ENCODE results near the gene FBXW9.
"Not testable (repeated sequence)": the region's sequence is repeated elsewhere in the genome, so short reads cannot be mapped to it uniquely, and the experiment has no call there.

The FBXW9 gene

DNA sequence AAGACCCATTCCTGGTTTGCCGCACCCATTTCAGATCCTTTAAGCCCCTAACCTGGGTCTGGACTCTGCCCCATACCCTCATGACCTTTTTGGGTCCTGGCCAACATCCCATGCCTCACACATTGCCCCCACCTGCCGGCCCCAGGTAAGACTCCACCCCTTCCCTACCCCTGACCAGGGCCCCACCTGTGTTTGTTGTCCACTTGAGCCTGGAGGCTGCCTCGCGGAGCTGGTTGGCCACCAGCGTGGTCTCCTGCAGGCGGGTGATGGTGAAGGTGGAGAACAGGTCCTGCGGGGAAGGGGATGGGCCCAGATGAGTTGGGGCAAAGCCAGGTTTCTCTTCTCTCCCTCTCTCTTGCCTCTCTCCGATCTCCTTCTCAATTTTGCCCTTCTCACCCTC lies 49.4 kb downstream of the FBXW9 start:
- H3K79me2 ChIP-seq (ENCODE audit: insufficient read depth, low read depth): no peaks in the 10 kb centered on the region
- no peak overlapping the region for H3K9ac ChIP-seq
- H3K4me1 ChIP-seq (ENCODE audit: low read depth, poor library complexity, severe bottlenecking): no peaks in the 10 kb centered on the region
- no peaks in the 10 kb centered on the region for H3K27me3 ChIP-seq (ENCODE audit: insufficient read depth, low read depth)
- TF ChIP-seq, protein P1, sequence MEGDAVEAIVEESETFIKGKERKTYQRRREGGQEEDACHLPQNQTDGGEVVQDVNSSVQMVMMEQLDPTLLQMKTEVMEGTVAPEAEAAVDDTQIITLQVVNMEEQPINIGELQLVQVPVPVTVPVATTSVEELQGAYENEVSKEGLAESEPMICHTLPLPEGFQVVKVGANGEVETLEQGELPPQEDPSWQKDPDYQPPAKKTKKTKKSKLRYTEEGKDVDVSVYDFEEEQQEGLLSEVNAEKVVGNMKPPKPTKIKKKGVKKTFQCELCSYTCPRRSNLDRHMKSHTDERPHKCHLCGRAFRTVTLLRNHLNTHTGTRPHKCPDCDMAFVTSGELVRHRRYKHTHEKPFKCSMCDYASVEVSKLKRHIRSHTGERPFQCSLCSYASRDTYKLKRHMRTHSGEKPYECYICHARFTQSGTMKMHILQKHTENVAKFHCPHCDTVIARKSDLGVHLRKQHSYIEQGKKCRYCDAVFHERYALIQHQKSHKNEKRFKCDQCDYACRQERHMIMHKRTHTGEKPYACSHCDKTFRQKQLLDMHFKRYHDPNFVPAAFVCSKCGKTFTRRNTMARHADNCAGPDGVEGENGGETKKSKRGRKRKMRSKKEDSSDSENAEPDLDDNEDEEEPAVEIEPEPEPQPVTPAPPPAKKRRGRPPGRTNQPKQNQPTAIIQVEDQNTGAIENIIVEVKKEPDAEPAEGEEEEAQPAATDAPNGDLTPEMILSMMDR (conservative IDR thresholded peaks at IDR 0.05; ENCODE audit: low read depth, low read length): no peak
- no peaks in the 10 kb centered on the region for H3K36me3 ChIP-seq (ENCODE audit: insufficient read depth)
- no peak overlapping the region for H3K4me2 ChIP-seq
- H2AFZ ChIP-seq (ENCODE audit: low read depth): no peak overlapping the region
- H4K20me1 ChIP-seq (ENCODE audit: insufficient read depth): no peaks in the 10 kb centered on the region
- H3K27ac ChIP-seq: no peak overlapping the region
- H3K4me3 ChIP-seq (IDR thresholded peaks at IDR 0.05; ENCODE audit: insufficient read depth, low read depth, low read length): no peak overlapping the region

- Histone ChIP-seq H3K4me3 (IDR thresholded peaks at IDR 0.05; ENCODE audit: insufficient read depth, low read depth, low read length) (no peak overlapping the region), H3K27me3 (ENCODE audit: insufficient read depth, low read depth) (no peaks in the 10 kb centered on the region), H3K36me3 (ENCODE audit: insufficient read depth) (no peaks in the 10 kb centered on the region), H2AFZ (ENCODE audit: low read depth) (no peak overlapping the region), H3K4me2 (no peak overlapping the region), H3K27ac (no peak overlapping the region), H3K79me2 (ENCODE audit: insufficient read depth, low read depth) (no peaks in the 10 kb centered on the region), H4K20me1 (ENCODE audit: insufficient read depth) (no peaks in the 10 kb centered on the region), H3K4me1 (ENCODE audit: low read depth, poor library complexity, severe bottlenecking) (no peaks in the 10 kb centered on the region), H3K9ac (no peak overlapping the region)
- TF ChIP-seq, protein P1 (conservative IDR thresholded peaks at IDR 0.05; ENCODE audit: low read depth, low read length): no peak
Measured at GRCh38 chr19:12646551-12646950, 49.9 kb downstream of the FBXW9 start.

GRCh38 chr19:12643716-12644115 lies 52.7 kb downstream of the FBXW9 start:
- not testable (repeated sequence) for H3K36me3 ChIP-seq (ENCODE audit: insufficient read depth); H4K20me1 ChIP-seq (ENCODE audit: insufficient read depth); H3K79me2 ChIP-seq (ENCODE audit: insufficient read depth, low read depth); H3K4me1 ChIP-seq (ENCODE audit: low read depth, poor library complexity, severe bottlenecking); H2AFZ ChIP-seq (ENCODE audit: low read depth); H3K9ac ChIP-seq; H3K27ac ChIP-seq; H3K27me3 ChIP-seq (ENCODE audit: insufficient read depth, low read depth); H3K4me2 ChIP-seq; H3K4me3 ChIP-seq (IDR thresholded peaks at IDR 0.05; ENCODE audit: insufficient read depth, low read depth, low read length)

DNA sequence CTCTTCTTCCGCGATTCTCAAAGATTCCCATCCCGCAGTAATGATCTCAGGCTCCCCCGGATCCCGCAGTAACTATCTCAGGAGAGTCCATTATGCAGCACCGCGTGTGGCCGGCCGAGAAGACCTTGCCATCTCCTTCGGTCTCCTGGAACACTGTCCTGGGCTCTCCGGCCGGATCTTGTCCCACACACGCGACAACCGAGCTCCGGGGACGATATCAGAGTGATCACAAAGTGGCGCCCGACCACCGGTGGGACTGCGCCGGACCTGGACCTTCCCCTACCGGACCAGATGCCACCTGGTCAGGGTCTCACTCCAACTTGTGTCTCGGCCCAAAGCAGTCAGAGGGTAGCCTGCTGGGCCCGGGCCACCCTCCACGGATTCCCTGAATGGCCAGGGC lies 53.9 kb downstream of the FBXW9 start:
- H3K9ac ChIP-seq: no peak overlapping the region
- H3K4me3 ChIP-seq (IDR thresholded peaks at IDR 0.05; ENCODE audit: insufficient read depth, low read depth, low read length): no peak overlapping the region
- TF ChIP-seq, protein P1 (conservative IDR thresholded peaks at IDR 0.05; ENCODE audit: low read depth, low read length): no peak
- H4K20me1 ChIP-seq (ENCODE audit: insufficient read depth): no peaks in the 10 kb centered on the region
- no peaks in the 10 kb centered on the region for H3K79me2 ChIP-seq (ENCODE audit: insufficient read depth, low read depth)
- H3K4me2 ChIP-seq: no peak overlapping the region
- no peak overlapping the region for H3K27ac ChIP-seq
- no peaks in the 10 kb centered on the region for H3K36me3 ChIP-seq (ENCODE audit: insufficient read depth)
- H3K4me1 ChIP-seq (ENCODE audit: low read depth, poor library complexity, severe bottlenecking): no peaks in the 10 kb centered on the region
- H2AFZ ChIP-seq (ENCODE audit: low read depth): no peak overlapping the region
- no peaks in the 10 kb centered on the region for H3K27me3 ChIP-seq (ENCODE audit: insufficient read depth, low read depth)

- H4K20me1 ChIP-seq (ENCODE audit: insufficient read depth): no peaks in the 10 kb centered on the region
- no peaks in the 10 kb centered on the region for H3K4me1 ChIP-seq (ENCODE audit: low read depth, poor library complexity, severe bottlenecking)
- H3K9ac ChIP-seq: no peak overlapping the region
- TF ChIP-seq, protein P1 (conservative IDR thresholded peaks at IDR 0.05; ENCODE audit: low read depth, low read length): no peak
- H3K27me3 ChIP-seq (ENCODE audit: insufficient read depth, low read depth): no peaks in the 10 kb centered on the region
- no peak overlapping the region for H3K4me2 ChIP-seq
- H3K4me3 ChIP-seq (IDR thresholded peaks at IDR 0.05; ENCODE audit: insufficient read depth, low read depth, low read length): no peak overlapping the region
- H3K27ac ChIP-seq: no peak overlapping the region
- H3K79me2 ChIP-seq (ENCODE audit: insufficient read depth, low read depth): no peaks in the 10 kb centered on the region
- H2AFZ ChIP-seq (ENCODE audit: low read depth): no peak overlapping the region
- H3K36me3 ChIP-seq (ENCODE audit: insufficient read depth): no peaks in the 10 kb centered on the region
Measured at GRCh38 chr19:12641456-12641855, 55.0 kb downstream of the FBXW9 start.

Data from KMS-11 (cell line).